Measurements from ENCODE around the gene TRIM54.

Gene TRIM54

DNA sequence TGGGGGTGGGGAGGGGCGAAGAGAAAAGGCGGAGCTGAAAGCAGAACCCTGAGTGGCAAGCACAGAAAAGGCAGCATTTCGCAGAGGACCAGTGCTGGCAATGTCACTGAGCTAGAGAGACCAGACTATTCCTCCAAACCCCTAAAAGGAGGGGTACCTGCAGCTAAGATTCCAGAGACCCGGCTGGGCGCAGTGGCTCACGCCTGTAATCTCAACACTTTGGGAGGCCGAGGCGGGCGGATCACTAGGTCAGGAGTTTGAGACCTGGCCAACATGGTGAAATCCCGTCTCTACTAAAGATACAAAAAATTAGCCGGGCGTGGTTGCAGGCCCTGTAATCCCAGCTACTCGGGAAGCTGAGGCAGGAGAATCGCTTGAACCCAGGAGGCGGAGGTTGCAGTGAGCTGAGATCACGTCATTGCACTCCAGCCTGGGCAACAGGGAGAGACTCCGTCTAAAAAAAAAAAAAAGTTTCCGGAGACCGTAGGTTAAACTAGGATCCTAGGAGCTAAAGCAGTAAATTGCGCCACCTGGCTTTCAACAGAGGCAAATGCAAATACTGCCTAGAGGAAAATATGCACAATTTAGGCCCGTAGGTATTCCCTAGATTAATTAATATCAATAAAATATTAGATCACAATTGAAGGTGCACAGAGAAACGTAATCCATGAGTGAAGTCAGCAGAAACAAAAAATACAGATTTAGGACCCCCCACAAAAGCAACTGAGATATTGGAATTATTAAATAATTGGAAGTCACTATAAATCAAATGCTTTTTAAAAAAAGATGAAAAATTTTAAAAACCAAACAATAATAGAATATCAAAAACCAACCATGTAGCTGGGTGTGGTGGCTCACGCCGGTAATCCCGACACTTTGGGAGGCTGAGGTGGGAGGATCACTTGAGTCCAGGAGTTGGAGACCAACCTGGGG, 21.1 kb downstream of the TRIM54 start:
- H3K36me3 ChIP-seq = peaks cover 5% of the 10 kb centered on the region
- H3K4me3 ChIP-seq (ENCODE audit: low read depth in 1 of 2, low read length in 1 of 2) = peak overlapping the region in 1 of 2 experiments; percentile 22
- peaks cover 49% of the 10 kb centered on the region for H3K27me3 ChIP-seq
- peaks cover 0 to 3% of the 10 kb centered on the region in 2 experiments for H3K4me1 ChIP-seq (ENCODE audit: control insufficient read depth in 1 of 2, insufficient read depth in 1 of 2, low read depth in 1 of 2, low read length in 1 of 2)
- no peak overlapping the region for H3K27ac ChIP-seq
- H3K9me3 ChIP-seq = no peaks in the 10 kb centered on the region
- TF ChIP-seq, protein P1, sequence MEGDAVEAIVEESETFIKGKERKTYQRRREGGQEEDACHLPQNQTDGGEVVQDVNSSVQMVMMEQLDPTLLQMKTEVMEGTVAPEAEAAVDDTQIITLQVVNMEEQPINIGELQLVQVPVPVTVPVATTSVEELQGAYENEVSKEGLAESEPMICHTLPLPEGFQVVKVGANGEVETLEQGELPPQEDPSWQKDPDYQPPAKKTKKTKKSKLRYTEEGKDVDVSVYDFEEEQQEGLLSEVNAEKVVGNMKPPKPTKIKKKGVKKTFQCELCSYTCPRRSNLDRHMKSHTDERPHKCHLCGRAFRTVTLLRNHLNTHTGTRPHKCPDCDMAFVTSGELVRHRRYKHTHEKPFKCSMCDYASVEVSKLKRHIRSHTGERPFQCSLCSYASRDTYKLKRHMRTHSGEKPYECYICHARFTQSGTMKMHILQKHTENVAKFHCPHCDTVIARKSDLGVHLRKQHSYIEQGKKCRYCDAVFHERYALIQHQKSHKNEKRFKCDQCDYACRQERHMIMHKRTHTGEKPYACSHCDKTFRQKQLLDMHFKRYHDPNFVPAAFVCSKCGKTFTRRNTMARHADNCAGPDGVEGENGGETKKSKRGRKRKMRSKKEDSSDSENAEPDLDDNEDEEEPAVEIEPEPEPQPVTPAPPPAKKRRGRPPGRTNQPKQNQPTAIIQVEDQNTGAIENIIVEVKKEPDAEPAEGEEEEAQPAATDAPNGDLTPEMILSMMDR (IDR thresholded peaks at IDR 0.05) = peak; percentile 75

DNA sequence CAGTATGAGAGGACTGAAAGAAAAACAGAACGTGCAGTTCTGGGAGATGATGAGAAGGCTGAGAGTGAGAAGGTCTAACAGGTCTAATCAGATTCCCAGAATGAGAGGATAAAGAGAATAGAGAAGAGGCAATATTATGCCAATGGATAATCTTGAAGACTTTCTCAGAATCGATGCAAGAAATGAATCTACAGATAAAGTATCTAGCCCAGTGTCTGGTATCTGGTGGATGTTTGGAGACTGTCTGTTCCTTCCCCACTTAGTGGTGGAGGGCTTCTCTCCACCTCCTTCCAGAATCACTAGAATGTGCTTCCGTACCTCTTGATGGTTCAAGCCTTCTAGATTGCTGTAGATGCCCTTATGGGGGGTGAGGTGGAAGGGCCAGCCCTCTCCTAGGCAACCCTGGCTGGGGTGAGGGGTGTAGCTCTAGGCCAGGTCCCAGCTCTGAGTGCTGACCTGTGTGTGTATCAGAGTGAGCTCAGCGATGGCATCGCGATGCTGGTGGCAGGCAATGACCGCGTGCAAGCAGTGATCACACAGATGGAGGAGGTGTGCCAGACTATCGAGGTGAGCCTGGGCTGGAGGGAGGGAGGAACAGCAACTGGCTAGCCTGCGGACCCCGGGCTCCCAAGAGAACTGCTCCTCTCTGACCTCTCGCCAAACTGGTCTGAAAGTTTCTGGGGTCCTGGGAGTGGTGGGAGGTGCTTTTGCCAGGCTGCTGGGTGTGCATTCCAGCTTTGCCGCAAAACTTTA, 22.4 kb downstream of the TRIM54 start:
- H3K9me3 ChIP-seq = no peaks in the 10 kb centered on the region
- H3K4me1 ChIP-seq (ENCODE audit: control insufficient read depth in 1 of 2, insufficient read depth in 1 of 2, low read depth in 1 of 2, low read length in 1 of 2) = peaks cover 0 to 3% of the 10 kb centered on the region in 2 experiments
- H3K36me3 ChIP-seq = peaks cover 16% of the 10 kb centered on the region
- H3K27me3 ChIP-seq = peaks cover 56% of the 10 kb centered on the region
- H3K4me3 ChIP-seq (ENCODE audit: low read depth in 1 of 2, low read length in 1 of 2) = no peak overlapping the region
- no peak overlapping the region for H3K27ac ChIP-seq
- TF ChIP-seq, protein P1 (IDR thresholded peaks at IDR 0.05) = no peak

DNA sequence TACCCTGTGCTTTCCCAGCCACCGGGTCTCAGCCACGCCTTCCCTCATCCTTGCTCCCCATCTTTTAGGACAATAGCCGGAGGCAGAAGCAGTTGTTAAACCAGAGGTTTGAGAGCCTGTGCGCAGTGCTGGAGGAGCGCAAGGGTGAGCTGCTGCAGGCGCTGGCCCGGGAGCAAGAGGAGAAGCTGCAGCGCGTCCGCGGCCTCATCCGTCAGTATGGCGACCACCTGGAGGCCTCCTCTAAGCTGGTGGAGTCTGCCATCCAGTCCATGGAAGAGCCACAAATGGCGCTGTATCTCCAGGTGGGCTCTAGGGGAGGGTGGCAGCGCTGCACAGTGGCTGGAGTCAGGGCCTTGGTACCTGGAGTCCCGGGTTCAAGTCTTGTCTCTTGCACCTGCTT, 23.3 kb downstream of the TRIM54 start:
- Histone ChIP-seq H3K9me3 (no peaks in the 10 kb centered on the region), H3K4me1 (ENCODE audit: control insufficient read depth in 1 of 2, insufficient read depth in 1 of 2, low read depth in 1 of 2, low read length in 1 of 2) (peaks cover 0 to 3% of the 10 kb centered on the region in 2 experiments), H3K36me3 (peaks cover 22% of the 10 kb centered on the region), H3K27me3 (peaks cover 56% of the 10 kb centered on the region), H3K27ac (no peak overlapping the region), H3K4me3 (ENCODE audit: low read depth in 1 of 2, low read length in 1 of 2) (no peak overlapping the region)
- TF ChIP-seq, protein P1 (IDR thresholded peaks at IDR 0.05) = no peak

DNA sequence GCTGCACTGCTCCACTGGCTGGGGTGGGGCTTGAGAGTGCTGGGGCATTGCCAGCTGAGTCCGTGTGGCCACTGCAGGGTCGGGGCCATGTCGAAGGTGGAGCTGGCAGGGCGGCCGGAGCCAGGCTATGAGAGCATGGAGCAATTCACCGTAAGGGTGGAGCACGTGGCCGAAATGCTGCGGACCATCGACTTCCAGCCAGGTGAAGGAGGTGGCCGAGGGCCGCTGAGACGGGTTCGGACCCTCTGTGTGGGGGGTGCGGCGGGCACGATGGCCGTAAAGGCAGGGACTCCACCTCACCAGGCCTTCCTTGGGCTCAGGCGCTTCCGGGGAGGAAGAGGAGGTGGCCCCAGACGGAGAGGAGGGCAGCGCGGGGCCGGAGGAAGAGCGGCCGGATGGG, 23.9 kb downstream of the TRIM54 start:
- Histone ChIP-seq H3K4me1 (ENCODE audit: control insufficient read depth in 1 of 2, insufficient read depth in 1 of 2, low read depth in 1 of 2, low read length in 1 of 2) (peaks cover 0 to 3% of the 10 kb centered on the region in 2 experiments), H3K27ac (no peak overlapping the region), H3K4me3 (ENCODE audit: low read depth in 1 of 2, low read length in 1 of 2) (no peak overlapping the region), H3K36me3 (peaks cover 22% of the 10 kb centered on the region), H3K9me3 (no peaks in the 10 kb centered on the region), H3K27me3 (peaks cover 56% of the 10 kb centered on the region)
- TF ChIP-seq, protein P1 (IDR thresholded peaks at IDR 0.05) = no peak

DNA sequence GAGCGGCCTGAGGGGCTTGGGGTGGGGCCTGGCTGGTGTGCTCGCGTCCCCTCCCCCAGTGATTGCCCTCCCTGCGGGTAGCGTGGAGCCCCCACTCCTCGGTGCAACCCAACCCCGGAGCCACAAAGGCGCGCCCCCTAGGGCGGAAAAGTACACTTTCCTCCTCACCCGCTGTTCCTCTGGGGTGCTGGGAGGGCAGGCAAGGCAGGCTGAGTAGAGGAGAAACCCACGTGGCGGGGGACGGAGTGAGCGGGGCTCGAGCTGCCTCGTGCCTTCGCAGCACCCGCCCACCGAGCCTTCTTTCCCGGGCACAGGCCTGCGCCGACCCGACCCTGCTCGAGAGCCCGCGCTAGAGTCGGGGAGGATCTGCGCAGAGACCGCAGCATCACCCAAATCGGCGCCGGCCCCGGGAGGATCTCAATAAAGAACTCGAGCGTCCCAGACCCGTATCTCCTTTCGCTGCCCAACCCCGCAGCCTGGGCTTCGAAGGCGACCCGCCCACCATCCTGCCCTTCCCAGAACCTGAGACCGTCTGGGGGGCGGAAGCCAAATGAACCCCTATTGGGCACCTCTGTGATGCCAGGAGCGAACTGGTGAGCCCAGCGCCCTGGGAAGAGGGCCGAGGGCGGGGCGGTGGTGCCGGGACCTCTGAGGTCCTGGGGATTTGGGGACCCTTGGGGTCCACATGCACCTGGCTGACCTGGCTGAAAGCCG, 24.5 kb downstream of the TRIM54 start:
- peaks cover 0 to 3% of the 10 kb centered on the region in 2 experiments for H3K4me1 ChIP-seq (ENCODE audit: control insufficient read depth in 1 of 2, insufficient read depth in 1 of 2, low read depth in 1 of 2, low read length in 1 of 2)
- H3K4me3 ChIP-seq (ENCODE audit: low read depth in 1 of 2, low read length in 1 of 2) = no peak overlapping the region
- H3K27me3 ChIP-seq = peaks cover 56% of the 10 kb centered on the region
- TF ChIP-seq, protein P1 (IDR thresholded peaks at IDR 0.05) = no peak
- H3K36me3 ChIP-seq = peaks cover 28% of the 10 kb centered on the region
- no peak overlapping the region for H3K27ac ChIP-seq
- H3K9me3 ChIP-seq = no peaks in the 10 kb centered on the region
